Measurements from ENCODE around the gene PRKAA2. TPM values are rescaled to one million over a fixed set of nuclear protein-coding genes. Genes with fewer than 3 reads are reported as not detected.

The PRKAA2 gene
- total and polyA plus RNA-seq, 2 experiments from 2014 or later = 0.49 to 0.65 TPM

DNA sequence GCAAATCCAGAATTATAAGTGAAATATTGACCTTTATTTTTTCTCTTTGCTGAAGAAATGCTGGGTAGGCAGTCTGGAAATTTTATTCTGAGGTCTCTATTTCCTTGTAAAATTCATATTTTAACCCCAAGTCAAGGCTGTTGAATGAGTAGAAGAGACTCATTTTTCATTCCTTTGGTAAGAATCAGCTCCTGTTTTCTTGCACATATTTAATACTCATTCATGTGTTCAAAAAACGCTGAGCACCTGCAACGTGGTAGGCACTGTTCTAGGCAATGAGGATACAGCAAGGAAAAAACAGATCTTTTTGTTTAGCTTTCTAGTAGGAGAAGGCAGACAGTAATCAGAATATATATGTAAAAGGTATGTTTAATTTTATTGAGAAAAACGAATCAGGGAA is 1.5 kb downstream of the PRKAA2 start:
- H3K9me2 ChIP-seq (ENCODE audit: insufficient read depth) = no peaks in the 10 kb centered on the region
- no peak overlapping the region for H3K4me2 ChIP-seq (ENCODE audit: unreplicated experiment)
- no peak for DNase-seq
- no peaks in the 10 kb centered on the region for H4K20me1 ChIP-seq (ENCODE audit: insufficient read depth)
- TF ChIP-seq EZH2 (IDR thresholded peaks at IDR 0.05; ENCODE audit: insufficient read depth, poor library complexity, severe bottlenecking) (no peak), EZH2phosphoT487 (IDR thresholded peaks at IDR 0.05; ENCODE audit: insufficient read depth, low read depth) (no peak)
- H3K4me3 ChIP-seq = no peak overlapping the region
- in situ Hi-C loops (cut with MboI) = no loop called here
- H3K79me2 ChIP-seq (ENCODE audit: insufficient read depth) = no peaks in the 10 kb centered on the region
- no peaks in the 10 kb centered on the region for H3K36me3 ChIP-seq (ENCODE audit: low read depth)
- WGBS, 2 experiments (ENCODE audit: low coverage in 1 of 2, low lambda C conversion rate in 2 of 2, missing lambda C conversion rate in 2 of 2) = 79 to 81% methylated on average over 3 of the region's 3 CpGs
- no peak overlapping the region for H3K27ac ChIP-seq
- H3K9me3 ChIP-seq (ENCODE audit: low read depth) = no peaks in the 10 kb centered on the region
- H3K4me1 ChIP-seq (ENCODE audit: insufficient read depth) = no peaks in the 10 kb centered on the region
- H3K27me3 ChIP-seq (replicated peaks; ENCODE audit: insufficient read depth) = no peaks in the 10 kb centered on the region
- H3K9ac ChIP-seq = no peak overlapping the region
- no peak overlapping the region for H2AFZ ChIP-seq
- H3F3A ChIP-seq (ENCODE audit: insufficient read depth) = no peaks in the 10 kb centered on the region

DNA sequence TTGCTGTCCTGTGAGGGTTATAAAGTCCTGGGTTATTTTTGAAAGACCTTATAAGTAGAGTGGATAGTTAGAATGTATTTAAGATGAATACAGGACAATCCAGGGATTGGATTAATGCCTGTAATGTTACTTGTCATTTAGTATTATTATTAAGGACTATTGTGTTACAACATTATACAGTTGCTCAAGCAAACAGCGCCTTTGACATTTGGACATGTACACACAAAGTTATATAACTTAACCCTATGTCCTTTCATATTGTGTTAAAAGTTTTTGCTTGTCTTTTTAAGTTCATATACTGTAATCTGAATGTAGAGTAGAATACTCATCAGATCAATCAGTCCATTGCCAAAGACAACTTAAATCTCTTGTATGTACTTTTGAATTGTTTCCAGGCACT is 2.0 kb downstream of the PRKAA2 start:
- no peak overlapping the region for H3K27ac ChIP-seq
- H3K36me3 ChIP-seq (ENCODE audit: low read depth) = no peaks in the 10 kb centered on the region
- H3K27me3 ChIP-seq (replicated peaks; ENCODE audit: insufficient read depth) = no peaks in the 10 kb centered on the region
- DNase-seq = no peak
- no peaks in the 10 kb centered on the region for H4K20me1 ChIP-seq (ENCODE audit: insufficient read depth)
- no peak overlapping the region for H3K4me2 ChIP-seq (ENCODE audit: unreplicated experiment)
- H3F3A ChIP-seq (ENCODE audit: insufficient read depth) = no peaks in the 10 kb centered on the region
- no peaks in the 10 kb centered on the region for H3K79me2 ChIP-seq (ENCODE audit: insufficient read depth)
- no peak overlapping the region for H3K4me3 ChIP-seq
- 95 to 100% methylated on average over 1 of the region's 1 CpG for WGBS, 2 experiments (ENCODE audit: low coverage in 1 of 2, low lambda C conversion rate in 2 of 2, missing lambda C conversion rate in 2 of 2)
- no peak overlapping the region for H3K9ac ChIP-seq
- H3K9me2 ChIP-seq (ENCODE audit: insufficient read depth) = no peaks in the 10 kb centered on the region
- in situ Hi-C loops (cut with MboI) = no loop called here
- TF ChIP-seq EZH2phosphoT487 (IDR thresholded peaks at IDR 0.05; ENCODE audit: insufficient read depth, low read depth) (no peak), EZH2 (IDR thresholded peaks at IDR 0.05; ENCODE audit: insufficient read depth, poor library complexity, severe bottlenecking) (no peak)
- H3K4me1 ChIP-seq (ENCODE audit: insufficient read depth) = no peaks in the 10 kb centered on the region
- no peaks in the 10 kb centered on the region for H3K9me3 ChIP-seq (ENCODE audit: low read depth)
- H2AFZ ChIP-seq = no peak overlapping the region

DNA sequence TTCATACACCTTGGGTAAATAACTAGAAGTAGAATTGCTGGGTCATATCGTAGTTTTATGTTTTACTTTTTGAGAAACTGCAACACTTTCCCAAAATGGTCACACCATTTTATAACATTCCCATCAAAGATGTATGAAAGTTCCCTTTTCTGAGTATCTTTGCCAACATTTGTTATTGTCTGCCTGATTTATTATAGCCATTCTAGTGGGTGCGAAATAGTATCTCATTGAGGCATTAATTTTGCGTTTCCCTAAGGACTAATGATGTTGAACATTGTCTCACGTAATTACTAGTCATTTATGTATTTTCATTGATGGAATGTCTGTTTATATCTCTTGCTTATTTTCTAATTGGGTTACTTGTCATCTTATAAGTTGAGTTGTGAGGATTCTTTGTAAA is 3.4 kb downstream of the PRKAA2 start:
- no peak for DNase-seq
- H3K79me2 ChIP-seq (ENCODE audit: insufficient read depth) = no peaks in the 10 kb centered on the region
- H3K4me1 ChIP-seq (ENCODE audit: insufficient read depth) = no peaks in the 10 kb centered on the region
- H3F3A ChIP-seq (ENCODE audit: insufficient read depth) = no peaks in the 10 kb centered on the region
- no peaks in the 10 kb centered on the region for H4K20me1 ChIP-seq (ENCODE audit: insufficient read depth)
- H3K27ac ChIP-seq = no peak overlapping the region
- no peak for TF ChIP-seq EZH2 (IDR thresholded peaks at IDR 0.05; ENCODE audit: insufficient read depth, poor library complexity, severe bottlenecking)
- no peak for TF ChIP-seq EZH2phosphoT487 (IDR thresholded peaks at IDR 0.05; ENCODE audit: insufficient read depth, low read depth)
- WGBS, 2 experiments (ENCODE audit: low coverage in 1 of 2, low lambda C conversion rate in 2 of 2, missing lambda C conversion rate in 2 of 2) = 69 to 71% methylated on average over 4 of the region's 4 CpGs
- no peak overlapping the region for H3K9ac ChIP-seq
- no peaks in the 10 kb centered on the region for H3K9me2 ChIP-seq (ENCODE audit: insufficient read depth)
- H3K4me2 ChIP-seq (ENCODE audit: unreplicated experiment) = no peak overlapping the region
- in situ Hi-C loops (cut with MboI) = no loop called here
- no peak overlapping the region for H3K4me3 ChIP-seq
- no peaks in the 10 kb centered on the region for H3K9me3 ChIP-seq (ENCODE audit: low read depth)
- H2AFZ ChIP-seq = no peak overlapping the region
- H3K27me3 ChIP-seq (replicated peaks; ENCODE audit: insufficient read depth) = no peaks in the 10 kb centered on the region
- H3K36me3 ChIP-seq (ENCODE audit: low read depth) = no peaks in the 10 kb centered on the region

DNA sequence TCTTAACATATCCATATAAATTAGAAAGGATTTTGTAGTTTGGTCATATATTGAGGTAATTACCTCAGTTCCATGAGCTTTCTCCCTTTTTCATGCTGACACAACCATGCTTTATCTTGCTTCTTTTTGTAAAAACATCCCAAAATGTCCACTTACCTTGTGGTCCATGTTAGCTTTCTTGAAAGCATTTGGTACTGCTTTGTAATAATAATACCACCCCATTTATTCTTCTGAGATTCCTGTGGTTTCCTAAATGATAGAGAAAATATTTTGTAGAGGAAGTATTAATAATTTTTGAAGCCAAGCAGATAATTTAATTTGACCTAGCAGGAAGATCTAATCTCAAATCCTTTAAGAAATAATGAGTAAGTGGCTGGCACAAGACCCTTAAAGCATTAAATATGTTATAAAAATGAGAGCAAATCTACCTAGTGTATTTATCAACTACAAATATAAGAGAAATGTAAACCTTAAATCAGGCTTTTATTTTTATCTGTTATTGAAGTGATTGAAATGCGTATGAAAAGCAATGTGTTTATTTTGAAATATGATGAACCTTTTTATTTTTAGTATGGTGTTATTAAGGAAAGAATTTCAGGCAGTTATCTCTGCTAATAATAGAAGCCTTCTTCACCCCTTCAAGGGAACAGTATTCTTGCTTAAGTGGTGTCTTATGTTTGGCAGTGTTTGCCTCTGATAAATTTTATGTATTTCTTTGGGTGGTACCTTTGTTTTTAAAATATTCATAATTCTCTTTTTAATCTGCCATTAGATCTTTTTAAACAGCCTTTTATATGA is 9.2 kb downstream of the PRKAA2 start:
- Histone ChIP-seq H2AFZ (no peak overlapping the region), H4K20me1 (ENCODE audit: insufficient read depth) (no peaks in the 10 kb centered on the region), H3K36me3 (ENCODE audit: low read depth) (no peaks in the 10 kb centered on the region), H3K4me1 (ENCODE audit: insufficient read depth) (no peaks in the 10 kb centered on the region), H3K79me2 (ENCODE audit: insufficient read depth) (no peaks in the 10 kb centered on the region), H3K9me2 (ENCODE audit: insufficient read depth) (no peaks in the 10 kb centered on the region), H3K4me2 (ENCODE audit: unreplicated experiment) (no peak overlapping the region), H3F3A (ENCODE audit: insufficient read depth) (no peaks in the 10 kb centered on the region), H3K27ac (no peak overlapping the region), H3K27me3 (replicated peaks; ENCODE audit: insufficient read depth) (no peaks in the 10 kb centered on the region), H3K4me3 (no peak overlapping the region), H3K9ac (no peak overlapping the region), H3K9me3 (ENCODE audit: low read depth) (peaks cover 9% of the 10 kb centered on the region)
- in situ Hi-C loops (cut with MboI) = no loop called here
- 36 to 46% methylated on average over 1 of the region's 1 CpG for WGBS, 2 experiments (ENCODE audit: low coverage in 1 of 2, low lambda C conversion rate in 2 of 2, missing lambda C conversion rate in 2 of 2)
- no peak for DNase-seq
- no peak for TF ChIP-seq EZH2 (IDR thresholded peaks at IDR 0.05; ENCODE audit: insufficient read depth, poor library complexity, severe bottlenecking)
- no peak for TF ChIP-seq EZH2phosphoT487 (IDR thresholded peaks at IDR 0.05; ENCODE audit: insufficient read depth, low read depth)
